GM12874 (cell line): ENCODE data around the gene DAPK2.

Source experiments
- CTCF ChIP-seq: IDR thresholded peaks from 2 replicates; pipeline ENCODE4 v1.5.1; 2011; ENCODE audit warnings: low read depth, mild to moderate bottlenecking, control low read depth, low read length, moderate library complexity; ENCODE audit not compliant: insufficient read depth

DAPK2 gene

DNA sequence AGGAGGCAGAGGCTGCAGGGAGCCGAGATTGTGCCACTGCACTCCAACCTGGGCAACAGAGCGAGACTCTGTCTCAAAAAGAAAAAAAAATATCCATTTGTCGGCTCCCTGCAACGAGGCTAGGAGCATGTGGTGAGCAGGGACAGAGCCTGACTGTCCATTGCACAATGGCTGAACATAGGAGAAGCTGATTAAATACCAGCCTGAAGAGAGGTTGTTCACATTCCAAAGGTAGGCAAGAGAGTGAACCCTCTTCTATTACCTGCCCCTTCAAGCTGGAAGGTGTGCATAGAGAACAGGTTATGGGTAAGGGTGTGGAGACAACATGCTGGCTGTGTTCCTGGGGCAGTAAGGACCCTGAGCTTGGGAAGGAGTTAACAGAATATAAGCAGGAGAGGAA is 78.7 kb downstream of the DAPK2 start:
- TF ChIP-seq CTCF, result no peak

- no peak for TF ChIP-seq CTCF
Measured at GRCh38 chr15:63953524-63953923, 92.8 kb downstream of the DAPK2 start.

GRCh38 chr15:63950911-63951481 is 95.3 kb downstream of the DAPK2 start:
- TF ChIP-seq CTCF, result no peak

DNA sequence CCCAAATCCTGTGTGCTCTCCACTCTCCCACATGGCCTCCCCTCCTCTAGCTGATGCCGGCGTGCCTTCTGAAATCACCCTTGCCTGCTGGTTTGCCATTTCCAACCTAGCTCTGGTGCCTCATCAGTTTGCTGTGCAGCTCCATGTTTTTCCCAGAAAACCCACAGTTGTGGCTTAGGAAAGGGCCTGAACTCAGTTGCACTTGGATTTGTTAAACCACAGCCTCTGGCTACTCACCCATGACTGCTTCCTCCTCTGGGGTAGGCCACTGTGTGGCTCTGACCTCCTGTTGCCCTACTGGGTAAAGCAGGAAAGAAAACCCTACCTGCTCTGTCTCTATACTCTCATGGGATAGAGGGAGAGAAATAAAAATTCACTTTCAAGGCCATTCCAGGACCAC is 97.3 kb downstream of the DAPK2 start:
- TF ChIP-seq CTCF, result no peak

DNA sequence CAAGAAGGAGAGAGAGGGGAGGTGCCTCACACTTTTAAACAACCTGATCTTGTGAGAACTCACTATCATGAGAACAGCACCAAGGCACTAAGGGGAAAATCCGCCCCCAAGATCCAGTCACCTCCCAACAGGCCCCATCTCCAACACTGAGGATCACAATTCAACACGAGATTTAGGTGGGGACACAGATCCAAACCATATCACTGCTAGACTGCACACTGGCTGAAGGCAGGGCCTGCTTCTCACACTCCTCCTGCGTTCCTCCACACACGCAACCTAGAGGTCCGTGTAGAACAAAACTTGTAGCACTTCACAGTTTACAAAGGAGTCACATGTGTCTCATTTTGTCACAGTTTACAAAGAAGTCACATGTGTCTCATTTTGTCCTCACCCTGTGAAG is 97.8 kb downstream of the DAPK2 start:
- TF ChIP-seq CTCF, result no peak

DNA sequence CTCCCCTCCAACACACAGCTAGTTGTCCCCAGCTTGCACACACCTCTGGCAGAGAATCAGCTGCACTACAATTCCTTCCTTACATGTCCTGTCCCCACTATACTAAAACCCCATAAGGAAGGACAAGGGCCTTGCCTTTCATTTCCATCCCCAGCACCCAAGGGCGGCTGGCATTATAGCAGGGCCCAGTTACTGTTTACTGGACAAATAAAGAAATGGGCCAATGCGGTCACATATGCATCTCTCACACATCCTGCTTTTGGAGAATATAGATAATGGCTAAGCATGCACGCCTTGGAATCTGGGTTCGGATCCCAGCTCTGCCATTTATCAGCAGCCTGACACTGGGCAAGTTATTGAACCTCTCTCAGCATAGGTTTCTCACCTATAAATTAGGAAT is 99.1 kb downstream of the DAPK2 start:
- TF ChIP-seq CTCF, result no peak

- no peak for TF ChIP-seq CTCF
Measured at GRCh38 chr15:63946524-63947065, 99.7 kb downstream of the DAPK2 start.

- no peak for TF ChIP-seq CTCF
Measured at GRCh38 chr15:63945838-63946298, 100.4 kb downstream of the DAPK2 start.
